Activated CD8-positive, alpha-beta T cell treated with anti-CD3 and anti-CD28 coated beads for 36 hours (primary cell): ENCODE measurements around the gene MTHFD2. TPM values are rescaled to one million over a fixed set of nuclear protein-coding genes. Genes with fewer than 3 reads are reported as not detected.

ENCODE experiments used
- ATAC-seq: fragments of 200-7000 bp; cut with Tn5 transposase; one replicate; pipeline ENCODE4 v1.10.0; 2021; ENCODE audit warnings: mild to moderate bottlenecking, moderate library complexity
- CTCF ChIA-PET: fragments of 350-600 bp; sonication (Branson Sonifier 250); formaldehyde crosslinking; loops from one replicate; lab custom pipeline; 2021; ENCODE audit warnings: antibody characterized with exemption; lab: Charles Lee
- POLR2A ChIA-PET: fragments of 350-600 bp; sonication (Branson Sonifier 250); formaldehyde crosslinking; loops from one replicate; lab custom pipeline; 2021; ENCODE audit warnings: antibody characterized with exemption; lab: Charles Lee
- DNase-seq: peaks from one replicate; pipeline ENCODE4 v3.0.0-alpha.2; 2020
- H3K27ac Mint-ChIP-seq: one replicate; pipeline ENCODE4 v1.8.0; 2021; ENCODE audit warnings: mild to moderate bottlenecking, mixed read lengths
- H3K27me3 Mint-ChIP-seq: one replicate; pipeline ENCODE4 v1.8.0; 2021; ENCODE audit warnings: mixed read lengths
- H3K36me3 Mint-ChIP-seq: one replicate; pipeline ENCODE4 v1.8.0; 2021; ENCODE audit warnings: low read depth, mixed read lengths
- H3K4me1 Mint-ChIP-seq: one replicate; pipeline ENCODE4 v1.8.0; 2021; ENCODE audit warnings: low read depth, mixed read lengths
- H3K4me3 Mint-ChIP-seq: one replicate; pipeline ENCODE4 v1.8.0; 2021; ENCODE audit warnings: mild to moderate bottlenecking, moderate library complexity, mixed read lengths
- H3K9me3 Mint-ChIP-seq: one replicate; pipeline ENCODE4 v1.8.0; 2021; ENCODE audit warnings: mixed read lengths
- intact Hi-C: fragments of 100-400 bp; cut with micrococcal nuclease; formaldehyde crosslinking; loops from one replicate; pipeline ENCODE4 v1.10.0; 2022
- total RNA-seq, 2 experiments: library from RNA; stranded (reverse); gene quantifications; one replicate each; pipeline ENCODE4 v1.2.3, GENCODE V29; 2021
- TF ChIP-seq, protein P1 (sequence below): fragments of 200-600 bp; IDR thresholded peaks from one replicate; pipeline ENCODE4 v1.8.0; 2022; ENCODE audit warnings: antibody characterized with exemption, mild to moderate bottlenecking

Gene MTHFD2
- total RNA-seq, 2 experiments from 2014 or later, result 348 to 361 TPM

GRCh38 chr2:74216642-74217041 lies 18.2 kb downstream of the MTHFD2 start:
- DNase-seq, result no peak
- TF ChIP-seq, protein P1, sequence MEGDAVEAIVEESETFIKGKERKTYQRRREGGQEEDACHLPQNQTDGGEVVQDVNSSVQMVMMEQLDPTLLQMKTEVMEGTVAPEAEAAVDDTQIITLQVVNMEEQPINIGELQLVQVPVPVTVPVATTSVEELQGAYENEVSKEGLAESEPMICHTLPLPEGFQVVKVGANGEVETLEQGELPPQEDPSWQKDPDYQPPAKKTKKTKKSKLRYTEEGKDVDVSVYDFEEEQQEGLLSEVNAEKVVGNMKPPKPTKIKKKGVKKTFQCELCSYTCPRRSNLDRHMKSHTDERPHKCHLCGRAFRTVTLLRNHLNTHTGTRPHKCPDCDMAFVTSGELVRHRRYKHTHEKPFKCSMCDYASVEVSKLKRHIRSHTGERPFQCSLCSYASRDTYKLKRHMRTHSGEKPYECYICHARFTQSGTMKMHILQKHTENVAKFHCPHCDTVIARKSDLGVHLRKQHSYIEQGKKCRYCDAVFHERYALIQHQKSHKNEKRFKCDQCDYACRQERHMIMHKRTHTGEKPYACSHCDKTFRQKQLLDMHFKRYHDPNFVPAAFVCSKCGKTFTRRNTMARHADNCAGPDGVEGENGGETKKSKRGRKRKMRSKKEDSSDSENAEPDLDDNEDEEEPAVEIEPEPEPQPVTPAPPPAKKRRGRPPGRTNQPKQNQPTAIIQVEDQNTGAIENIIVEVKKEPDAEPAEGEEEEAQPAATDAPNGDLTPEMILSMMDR, result no peak
- Mint-ChIP-seq H3K4me1 (peaks cover 2% of the 10 kb centered on the region), H3K9me3 (no peaks in the 10 kb centered on the region), H3K27ac (no peak overlapping the region), H3K27me3 (no peaks in the 10 kb centered on the region), H3K36me3 (peaks cover 55% of the 10 kb centered on the region), H3K4me3 (no peak overlapping the region)
- intact Hi-C loops, result no loop called here
- ChIA-PET POLR2A (interaction anchor here (1.4 to 3.6 kb wide), 5 partner anchors 9 to 38 kb away, joined by 3 to 30 read pairs (median 8); partner anchors contain the start of genes MOB1A and MTHFD2), CTCF (interaction anchor here (0.9 to 3.8 kb wide), 5 partner anchors 12 to 119 kb away, joined by 3 to 15 read pairs (median 3); partner anchors contain the start of gene MOB1A)
- ATAC-seq, result no peak

DNA sequence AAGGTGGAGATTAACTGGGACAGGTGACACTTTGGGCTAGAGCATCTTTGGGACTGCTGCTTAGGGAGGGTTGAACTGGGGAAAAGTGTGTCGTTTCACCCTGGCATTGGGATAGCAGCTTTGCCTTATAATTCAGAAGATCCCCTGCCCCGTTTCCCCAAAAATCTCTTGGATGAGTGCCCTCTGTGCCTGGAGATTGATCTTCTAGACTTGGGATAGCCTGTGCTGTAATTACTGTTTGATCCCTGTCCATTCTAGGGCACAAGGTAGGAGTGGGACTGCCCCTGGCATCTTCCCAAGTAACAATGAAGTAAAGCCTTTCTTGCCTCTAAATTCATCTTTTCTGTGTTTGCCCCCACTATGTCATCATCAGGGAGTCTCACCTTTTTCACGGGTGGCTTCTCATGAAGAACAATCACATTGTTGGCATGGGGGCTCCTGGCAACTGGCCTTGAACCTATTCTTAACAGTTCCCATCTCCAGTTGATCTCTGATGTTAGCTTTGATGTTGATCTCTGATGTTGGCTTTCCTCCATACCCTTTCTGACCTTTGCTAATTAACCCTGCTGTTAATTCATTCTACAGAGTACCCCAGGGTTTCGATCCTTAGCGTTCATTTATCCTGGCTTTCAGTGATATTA lies 21.6 kb downstream of the MTHFD2 start:
- TF ChIP-seq, protein P1, result no peak
- H3K27me3 Mint-ChIP-seq, result no peaks in the 10 kb centered on the region
- H3K4me1 Mint-ChIP-seq, result peaks cover 5% of the 10 kb centered on the region
- DNase-seq, result no peak
- ChIA-PET POLR2A (interaction anchor here (0.7 to 2.2 kb wide), 6 partner anchors 12 to 204 kb away, joined by 3 to 11 read pairs (median 5); no protein-coding TSS in a partner anchor), CTCF (no interaction called here)
- intact Hi-C loops, result no loop called here
- H3K36me3 Mint-ChIP-seq, result peaks cover 46% of the 10 kb centered on the region
- H3K4me3 Mint-ChIP-seq, result no peak overlapping the region
- H3K9me3 Mint-ChIP-seq, result no peaks in the 10 kb centered on the region
- no peak overlapping the region for H3K27ac Mint-ChIP-seq
- ATAC-seq, result no peak

DNA sequence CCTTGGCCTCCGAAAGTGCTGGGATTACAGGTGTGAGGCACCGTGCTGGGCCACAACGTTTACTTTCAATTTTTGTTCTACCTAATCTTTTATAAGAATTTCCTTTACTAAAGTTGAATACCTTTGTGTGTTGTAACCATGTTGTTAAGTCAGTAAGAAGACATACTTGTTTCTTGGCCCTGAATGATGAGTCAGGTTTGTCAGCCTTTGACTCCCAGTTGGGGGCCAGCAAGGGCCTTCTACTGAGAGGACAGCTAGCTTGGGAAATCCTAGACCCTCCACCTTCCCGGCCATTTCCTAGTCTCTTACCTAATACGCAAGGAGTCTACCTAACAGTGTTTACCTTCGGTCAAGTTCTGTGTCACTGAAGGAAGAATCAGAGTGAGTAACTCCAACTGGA lies 22.7 kb downstream of the MTHFD2 start:
- ATAC-seq, result no peak
- CTCF ChIA-PET, result no interaction called here
- H3K36me3 Mint-ChIP-seq, result peaks cover 38% of the 10 kb centered on the region
- H3K27me3 Mint-ChIP-seq, result no peaks in the 10 kb centered on the region
- TF ChIP-seq, protein P1, result no peak
- POLR2A ChIA-PET, result interaction anchor here (1.3 kb wide), 1 partner anchor 21 kb away, joined by 5 read pairs; no protein-coding TSS in a partner anchor
- DNase-seq, result no peak
- H3K9me3 Mint-ChIP-seq, result no peaks in the 10 kb centered on the region
- H3K27ac Mint-ChIP-seq, result no peak overlapping the region
- no peak overlapping the region for H3K4me3 Mint-ChIP-seq
- intact Hi-C loops, result no loop called here
- peaks cover 4% of the 10 kb centered on the region for H3K4me1 Mint-ChIP-seq

GRCh38 chr2:74221604-74222299 lies 23.3 kb downstream of the MTHFD2 start:
- no peak for DNase-seq
- no peak overlapping the region for H3K27ac Mint-ChIP-seq
- H3K9me3 Mint-ChIP-seq, result no peaks in the 10 kb centered on the region
- no peaks in the 10 kb centered on the region for H3K27me3 Mint-ChIP-seq
- intact Hi-C loops, result no loop called here
- no peak overlapping the region for H3K4me3 Mint-ChIP-seq
- ChIA-PET CTCF (no interaction called here), POLR2A (interaction anchor here (0.7 to 1.6 kb wide), 3 partner anchors 14 to 87 kb away, joined by 4 to 8 read pairs (median 6); no protein-coding TSS in a partner anchor)
- H3K4me1 Mint-ChIP-seq, result peaks cover 4% of the 10 kb centered on the region
- TF ChIP-seq, protein P1, result no peak
- peaks cover 33% of the 10 kb centered on the region for H3K36me3 Mint-ChIP-seq
- peak; percentile 14 for ATAC-seq

DNA sequence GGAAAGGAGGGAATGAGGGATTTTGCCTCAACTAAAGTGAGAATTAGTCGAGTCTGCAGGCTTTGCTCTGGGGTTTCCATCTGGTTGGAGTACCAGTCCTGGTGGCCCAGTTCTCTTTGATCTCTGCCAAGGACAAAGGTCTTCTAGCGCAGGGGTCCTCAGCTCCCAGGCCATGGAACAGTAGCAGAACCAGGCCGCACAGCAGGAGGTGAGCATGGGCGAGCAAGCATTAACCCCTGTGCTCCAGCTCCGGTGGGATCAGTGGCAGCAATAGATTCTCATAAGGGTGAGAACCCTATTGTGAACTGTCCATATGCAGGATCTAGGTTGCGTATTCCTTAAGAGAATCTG lies 23.9 kb downstream of the MTHFD2 start:
- Mint-ChIP-seq H3K9me3 (no peaks in the 10 kb centered on the region), H3K4me3 (no peak overlapping the region), H3K36me3 (peaks cover 28% of the 10 kb centered on the region), H3K4me1 (peaks cover 4% of the 10 kb centered on the region), H3K27me3 (no peaks in the 10 kb centered on the region), H3K27ac (no peak overlapping the region)
- ChIA-PET CTCF (no interaction called here), POLR2A (interaction anchor here (0.7 to 1.6 kb wide), 3 partner anchors 14 to 87 kb away, joined by 4 to 8 read pairs (median 6); no protein-coding TSS in a partner anchor)
- TF ChIP-seq, protein P1, result no peak
- DNase-seq (no peak), ATAC-seq (no peak)
- intact Hi-C loops, result no loop called here
